Esophagus squamous epithelium (tissue), 5 donors: ENCODE results near the gene ERG28. TPM values are rescaled to one million over a fixed set of nuclear protein-coding genes. Genes with fewer than 3 reads are reported as not detected.

Source experiments
- DNase-seq: peaks from one replicate; lab custom pipeline; 2025; lab: John Stamatoyannopoulos, UW
- H3K27ac ChIP-seq, 4 donors: fragments of 200-600 bp; sonication (generic); one replicate each; pipeline ENCODE4 v1.5.1; 2016 to 2019; ENCODE audit warnings: mild to moderate bottlenecking in 1 of 4
- H3K27me3 ChIP-seq, 4 donors: fragments of 200-600 bp; sonication (generic); 1 replicate in 3 of 4; 2 replicates in 1 of 4; pipeline versions ENCODE4 v1.5.1 to v1.6.0; 2017 to 2021; ENCODE audit warnings: antibody characterized with exemption in 1 of 4
- H3K36me3 ChIP-seq, 3 donors: fragments of 200-600 bp; sonication (generic); one replicate each; pipeline ENCODE4 v1.5.1; 2016 to 2019
- H3K4me1 ChIP-seq, 3 donors: fragments of 200-600 bp; sonication (generic); one replicate each; pipeline ENCODE4 v1.5.1; 2017 to 2019
- H3K4me3 ChIP-seq, 4 donors: fragments of 200-600 bp; sonication (generic); 1 replicate in 3 of 4; 2 replicates in 1 of 4; pipeline ENCODE4 v1.5.1; 2016 to 2019; ENCODE audit warnings: mild to moderate bottlenecking in 2 of 4, moderate library complexity in 1 of 4
- H3K9me3 ChIP-seq, 3 donors: fragments of 200-600 bp; sonication (generic); one replicate each; pipeline ENCODE4 v1.5.1; 2016 to 2019
- POLR2A ChIP-seq, 4 donors: fragments of 450-650 bp; IDR thresholded peaks; one replicate each; pipeline ENCODE4 v1.6.1; 2017; ENCODE audit warnings: antibody characterized with exemption in 4 of 4, mild to moderate bottlenecking in 4 of 4, moderate library complexity in 3 of 4
- WGBS, 2 donors: methylation state at CpG; one replicate each; pipeline ENCODE4 v1.1.5; 2018; 5-methylcytosine and 5-hydroxymethylcytosine counted together
- intact Hi-C: fragments of 100-400 bp; cut with DNase I; formaldehyde crosslinking; loops from one replicate; pipeline ENCODE4 v1.15.0; 2022
- total RNA-seq, 4 donors: library from RNA; depleted of rRNA; stranded (reverse); fragments of >200 nt; gene quantifications; one replicate each; pipeline ENCODE4 v1.1.0, GENCODE V29; 2016
- TF ChIP-seq, protein P1 (sequence below), 6 experiments: fragments of 450-650 bp in 4 of 6; fragments of 200-600 bp in 2 of 6; sonication (generic) in 2 of 6; IDR thresholded peaks; one replicate each; pipeline ENCODE4 v1.5.1; 2016 to 2019; ENCODE audit warnings: antibody characterized with exemption in 6 of 6, mild to moderate bottlenecking in 4 of 6, moderate library complexity in 4 of 6
- donor health status: DM: yes; HTN: yes; CAD: no.

ERG28 gene
- total RNA-seq, 4 donors from 2014 or later = 14.5 to 23.2 (median 19.4) TPM

DNA sequence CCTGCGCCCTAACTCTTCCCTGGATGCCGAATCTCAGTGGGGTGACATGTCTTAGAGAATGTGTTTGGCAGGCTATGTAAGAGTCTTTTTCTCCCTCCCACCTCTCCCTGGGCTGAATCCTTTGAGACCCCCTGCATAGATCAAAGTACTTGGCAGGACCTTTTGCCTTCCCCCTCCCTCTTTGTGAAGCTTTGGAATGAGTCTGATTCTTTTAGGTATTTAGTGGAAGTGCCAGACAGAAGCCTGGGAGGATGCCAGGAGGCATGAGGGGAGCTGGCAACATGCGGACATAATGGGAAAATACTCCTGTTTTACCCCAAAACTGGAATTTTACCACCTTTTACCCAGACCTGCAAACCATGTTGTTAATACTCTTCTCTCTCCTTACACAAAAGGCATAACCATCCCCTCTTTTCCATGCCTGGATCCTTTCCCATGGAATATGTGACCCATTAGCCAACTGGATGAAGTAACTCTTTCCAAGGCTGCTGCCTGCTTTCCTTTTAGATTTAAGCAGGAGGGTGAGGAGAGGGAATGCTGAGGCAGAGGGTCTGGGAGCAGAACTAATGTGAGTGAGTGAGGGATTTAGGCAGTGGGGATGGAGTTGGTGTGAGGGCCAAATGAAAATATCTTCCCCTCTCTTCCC lies 42.1 kb upstream of the ERG28 start:
- Histone ChIP-seq H3K27me3 (no peaks in the 10 kb centered on the region), H3K9me3 (no peaks in the 10 kb centered on the region), H3K4me1 (peaks cover 0 to 14% (median 0%) of the 10 kb centered on the region in 3 donors), H3K27ac (peak overlapping the region in 3 of 4 donors; percentile 32 to 43 (median 41)), H3K36me3 (peaks cover 0 to 68% (median 12%) of the 10 kb centered on the region in 3 donors), H3K4me3 (no peak overlapping the region)
- DNase-seq = no peak
- intact Hi-C loops = no loop called here
- no peak for TF ChIP-seq POLR2A (IDR thresholded peaks at IDR 0.05)
- TF ChIP-seq, protein P1, sequence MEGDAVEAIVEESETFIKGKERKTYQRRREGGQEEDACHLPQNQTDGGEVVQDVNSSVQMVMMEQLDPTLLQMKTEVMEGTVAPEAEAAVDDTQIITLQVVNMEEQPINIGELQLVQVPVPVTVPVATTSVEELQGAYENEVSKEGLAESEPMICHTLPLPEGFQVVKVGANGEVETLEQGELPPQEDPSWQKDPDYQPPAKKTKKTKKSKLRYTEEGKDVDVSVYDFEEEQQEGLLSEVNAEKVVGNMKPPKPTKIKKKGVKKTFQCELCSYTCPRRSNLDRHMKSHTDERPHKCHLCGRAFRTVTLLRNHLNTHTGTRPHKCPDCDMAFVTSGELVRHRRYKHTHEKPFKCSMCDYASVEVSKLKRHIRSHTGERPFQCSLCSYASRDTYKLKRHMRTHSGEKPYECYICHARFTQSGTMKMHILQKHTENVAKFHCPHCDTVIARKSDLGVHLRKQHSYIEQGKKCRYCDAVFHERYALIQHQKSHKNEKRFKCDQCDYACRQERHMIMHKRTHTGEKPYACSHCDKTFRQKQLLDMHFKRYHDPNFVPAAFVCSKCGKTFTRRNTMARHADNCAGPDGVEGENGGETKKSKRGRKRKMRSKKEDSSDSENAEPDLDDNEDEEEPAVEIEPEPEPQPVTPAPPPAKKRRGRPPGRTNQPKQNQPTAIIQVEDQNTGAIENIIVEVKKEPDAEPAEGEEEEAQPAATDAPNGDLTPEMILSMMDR (IDR thresholded peaks at IDR 0.05) = no peak
- WGBS, 2 donors = 72 to 80% methylated on average over 3 of the region's 3 CpGs

DNA sequence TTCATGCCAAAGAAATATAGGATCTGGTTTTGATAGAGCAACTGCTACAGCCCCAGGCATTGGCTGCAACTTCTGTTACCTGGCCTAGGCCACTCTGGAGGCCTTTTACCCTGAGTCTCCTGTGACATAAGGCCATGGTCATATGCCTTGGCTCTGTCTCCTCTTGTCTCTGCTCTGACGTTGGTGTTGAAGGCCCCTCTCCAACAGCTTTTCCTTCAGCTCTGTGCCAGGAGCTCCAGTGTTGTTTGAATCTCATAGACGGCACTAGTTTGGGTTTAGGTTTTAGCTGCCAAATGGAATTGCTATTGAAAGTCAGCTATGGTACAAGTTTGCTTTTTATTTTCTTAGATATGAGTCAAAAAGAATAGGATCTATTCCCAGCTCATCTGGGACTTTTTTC lies 41.4 kb upstream of the ERG28 start:
- H3K4me1 ChIP-seq = peaks cover 0 to 14% (median 0%) of the 10 kb centered on the region in 3 donors
- intact Hi-C loops = no loop called here
- no peak overlapping the region for H3K4me3 ChIP-seq
- peaks cover 0 to 70% (median 12%) of the 10 kb centered on the region in 3 donors for H3K36me3 ChIP-seq
- H3K9me3 ChIP-seq = no peaks in the 10 kb centered on the region
- no peaks in the 10 kb centered on the region for H3K27me3 ChIP-seq
- no peak for TF ChIP-seq POLR2A (IDR thresholded peaks at IDR 0.05)
- TF ChIP-seq, protein P1 (IDR thresholded peaks at IDR 0.05) = no peak
- no peak for DNase-seq
- 54 to 55% methylated on average over 2 of the region's 2 CpGs for WGBS, 2 donors
- peak overlapping the region in 1 of 4 donors; percentile 43 for H3K27ac ChIP-seq

DNA sequence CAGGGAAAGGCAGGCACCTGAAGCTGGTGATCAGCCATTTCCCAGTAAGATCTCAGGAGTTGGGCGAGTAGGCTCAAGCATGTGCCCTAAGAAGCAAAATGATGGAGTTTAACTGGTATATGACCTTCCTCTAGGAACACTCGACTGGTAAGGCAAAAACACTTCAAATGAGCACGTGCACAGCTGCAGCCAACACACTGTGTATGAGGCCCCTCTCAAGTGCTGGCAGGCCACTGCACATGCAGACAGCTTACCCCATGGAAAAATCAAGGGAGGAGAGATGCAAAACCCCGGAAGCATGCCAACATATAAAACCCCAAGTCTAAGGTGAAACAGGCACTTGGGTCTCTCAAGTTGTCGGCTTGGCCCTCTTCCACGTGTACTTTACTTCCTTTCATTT lies 39.6 kb upstream of the ERG28 start:
- WGBS, 2 donors = 87 to 93% methylated on average over 6 of the region's 6 CpGs
- intact Hi-C loops = no loop called here
- DNase-seq = no peak
- no peak for TF ChIP-seq POLR2A (IDR thresholded peaks at IDR 0.05)
- TF ChIP-seq, protein P1 (IDR thresholded peaks at IDR 0.05) = no peak
- no peaks in the 10 kb centered on the region for H3K27me3 ChIP-seq
- H3K27ac ChIP-seq = no peak overlapping the region
- H3K4me1 ChIP-seq = peaks cover 0 to 14% (median 0%) of the 10 kb centered on the region in 3 donors
- no peak overlapping the region for H3K4me3 ChIP-seq
- H3K36me3 ChIP-seq = peaks cover 0 to 74% (median 12%) of the 10 kb centered on the region in 3 donors
- peaks cover 0 to 1% (median 0%) of the 10 kb centered on the region in 3 donors for H3K9me3 ChIP-seq

DNA sequence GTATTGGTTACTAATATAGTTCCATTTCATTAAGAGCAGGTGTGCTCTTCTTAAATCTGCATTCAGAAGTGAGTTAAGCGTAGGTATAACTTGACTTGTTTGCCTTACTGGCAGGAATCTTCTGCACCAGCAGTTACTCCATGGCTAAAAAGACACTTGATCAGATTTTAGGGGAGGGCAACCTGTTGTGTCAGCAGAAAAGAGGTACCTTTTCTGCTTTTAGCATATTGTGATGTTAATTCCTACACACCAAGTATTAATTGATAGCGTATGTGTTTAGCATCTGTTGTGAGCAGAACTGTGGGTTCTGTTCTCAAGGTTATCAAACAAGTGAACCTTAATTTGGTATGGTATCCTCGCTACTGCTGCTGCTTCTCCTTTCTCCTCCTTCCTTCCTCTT lies 38.7 kb upstream of the ERG28 start:
- peaks cover 0 to 84% (median 12%) of the 10 kb centered on the region in 3 donors for H3K36me3 ChIP-seq
- no peak for DNase-seq
- WGBS, 2 donors = 83 to 93% methylated on average over 3 of the region's 3 CpGs

DNA sequence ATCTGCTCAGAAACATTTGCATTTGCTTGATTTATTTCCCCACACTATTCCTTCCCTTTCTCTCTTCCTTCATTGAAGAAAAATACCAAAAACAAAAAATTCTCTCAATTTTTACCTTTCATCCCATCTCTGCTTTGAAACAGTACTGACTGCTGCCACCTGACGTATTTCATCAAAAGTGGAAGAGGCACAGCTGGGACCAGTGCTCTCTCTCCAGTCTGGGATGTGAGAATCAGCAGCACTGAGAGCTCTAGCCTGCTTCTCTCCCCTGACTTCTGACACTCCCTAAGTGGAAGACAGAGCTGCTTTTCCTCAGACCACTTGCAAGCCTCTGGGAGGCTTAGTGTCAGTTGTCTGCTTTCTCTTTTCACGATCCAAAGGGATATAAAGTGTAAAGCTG lies 37.2 kb upstream of the ERG28 start:
- TF ChIP-seq, protein P1 (IDR thresholded peaks at IDR 0.05) = no peak
- no peak for TF ChIP-seq POLR2A (IDR thresholded peaks at IDR 0.05)
- Histone ChIP-seq H3K36me3 (peaks cover 0 to 91% (median 6%) of the 10 kb centered on the region in 3 donors), H3K27ac (no peak overlapping the region), H3K9me3 (peaks cover 0 to 6% (median 4%) of the 10 kb centered on the region in 3 donors), H3K27me3 (no peaks in the 10 kb centered on the region), H3K4me3 (no peak overlapping the region), H3K4me1 (peaks cover 0 to 10% (median 0%) of the 10 kb centered on the region in 3 donors)
- no peak for DNase-seq
- intact Hi-C loops = no loop called here
- 95 to 96% methylated on average over 2 of the region's 2 CpGs for WGBS, 2 donors

More for the DNA sequence above, 38.7 kb upstream of the ERG28 start:
- intact Hi-C loops = no loop called here
- no peak for TF ChIP-seq POLR2A (IDR thresholded peaks at IDR 0.05)
- TF ChIP-seq, protein P1 (IDR thresholded peaks at IDR 0.05) = no peak
- peaks cover 0 to 14% (median 0%) of the 10 kb centered on the region in 3 donors for H3K4me1 ChIP-seq
- H3K4me3 ChIP-seq = no peak overlapping the region
- H3K27me3 ChIP-seq = no peaks in the 10 kb centered on the region
- H3K27ac ChIP-seq = no peak overlapping the region
- peaks cover 0 to 6% (median 4%) of the 10 kb centered on the region in 3 donors for H3K9me3 ChIP-seq
